Neural progenitor cell (in vitro differentiated cells): ENCODE results near the gene SMURF1.

Experiments
- CTCF ChIP-seq: fragments of 200-600 bp; sonication (generic); IDR thresholded peaks from 2 replicates; pipeline ENCODE4 v1.5.1; 2017; ENCODE audit warnings: antibody characterized with exemption, mild to moderate bottlenecking
- EZH2phosphoT487 ChIP-seq: fragments of 200-600 bp; sonication (generic); IDR thresholded peaks from 2 replicates; pipeline ENCODE4 v1.6.1; 2017; ENCODE audit warnings: antibody characterized with exemption

- TF ChIP-seq CTCF (no peak), EZH2phosphoT487 (no peak)
Observed at GRCh38 chr7:99098824-99099498, 44.9 kb downstream of the SMURF1 start.
